Measurements from ENCODE around the gene OAS3.

DNA sequence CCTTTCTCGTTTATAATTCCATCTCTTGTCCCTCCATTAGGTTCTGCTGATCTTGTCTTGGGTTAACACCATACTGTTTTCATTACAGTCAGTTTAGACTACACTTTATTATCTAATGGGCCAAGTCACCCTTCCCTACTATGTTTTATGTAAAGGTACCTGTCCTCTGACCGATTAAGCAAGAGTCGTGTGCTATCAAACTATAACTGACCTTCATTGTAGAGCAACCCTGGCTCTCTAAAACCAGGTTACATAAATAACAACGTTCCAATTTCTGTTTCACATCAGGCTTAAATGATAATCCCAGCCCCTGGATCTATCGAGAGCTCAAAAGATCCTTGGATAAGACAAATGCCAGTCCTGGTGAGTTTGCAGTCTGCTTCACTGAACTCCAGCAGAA is 56.7 kb downstream of the OAS3 start:
- TF ChIP-seq POLR2A (IDR thresholded peaks at IDR 0.05; ENCODE audit: borderline replicate concordance, extremely low read depth, insufficient read depth, insufficient read length) = no peak
- TF ChIP-seq, protein P1, sequence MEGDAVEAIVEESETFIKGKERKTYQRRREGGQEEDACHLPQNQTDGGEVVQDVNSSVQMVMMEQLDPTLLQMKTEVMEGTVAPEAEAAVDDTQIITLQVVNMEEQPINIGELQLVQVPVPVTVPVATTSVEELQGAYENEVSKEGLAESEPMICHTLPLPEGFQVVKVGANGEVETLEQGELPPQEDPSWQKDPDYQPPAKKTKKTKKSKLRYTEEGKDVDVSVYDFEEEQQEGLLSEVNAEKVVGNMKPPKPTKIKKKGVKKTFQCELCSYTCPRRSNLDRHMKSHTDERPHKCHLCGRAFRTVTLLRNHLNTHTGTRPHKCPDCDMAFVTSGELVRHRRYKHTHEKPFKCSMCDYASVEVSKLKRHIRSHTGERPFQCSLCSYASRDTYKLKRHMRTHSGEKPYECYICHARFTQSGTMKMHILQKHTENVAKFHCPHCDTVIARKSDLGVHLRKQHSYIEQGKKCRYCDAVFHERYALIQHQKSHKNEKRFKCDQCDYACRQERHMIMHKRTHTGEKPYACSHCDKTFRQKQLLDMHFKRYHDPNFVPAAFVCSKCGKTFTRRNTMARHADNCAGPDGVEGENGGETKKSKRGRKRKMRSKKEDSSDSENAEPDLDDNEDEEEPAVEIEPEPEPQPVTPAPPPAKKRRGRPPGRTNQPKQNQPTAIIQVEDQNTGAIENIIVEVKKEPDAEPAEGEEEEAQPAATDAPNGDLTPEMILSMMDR (IDR thresholded peaks at IDR 0.05 in 2 of 3, conservative IDR thresholded peaks at IDR 0.05 in 1 of 3; ENCODE audit: borderline replicate concordance in 1 of 3, insufficient read depth in 1 of 3, low read depth in 2 of 3, low read length in 2 of 3) = no peak
- TF ChIP-seq SP1 (IDR thresholded peaks at IDR 0.05; ENCODE audit: low read depth) = no peak
- TF ChIP-seq EGR1 (IDR thresholded peaks at IDR 0.05; ENCODE audit: low read depth) = no peak
- no peak for TF ChIP-seq EZH2 (IDR thresholded peaks at IDR 0.05)
- TF ChIP-seq YY1 (IDR thresholded peaks at IDR 0.05; ENCODE audit: extremely low read depth, insufficient replicate concordance, low read depth, low read length) = no peak
- TF ChIP-seq, protein P2, sequence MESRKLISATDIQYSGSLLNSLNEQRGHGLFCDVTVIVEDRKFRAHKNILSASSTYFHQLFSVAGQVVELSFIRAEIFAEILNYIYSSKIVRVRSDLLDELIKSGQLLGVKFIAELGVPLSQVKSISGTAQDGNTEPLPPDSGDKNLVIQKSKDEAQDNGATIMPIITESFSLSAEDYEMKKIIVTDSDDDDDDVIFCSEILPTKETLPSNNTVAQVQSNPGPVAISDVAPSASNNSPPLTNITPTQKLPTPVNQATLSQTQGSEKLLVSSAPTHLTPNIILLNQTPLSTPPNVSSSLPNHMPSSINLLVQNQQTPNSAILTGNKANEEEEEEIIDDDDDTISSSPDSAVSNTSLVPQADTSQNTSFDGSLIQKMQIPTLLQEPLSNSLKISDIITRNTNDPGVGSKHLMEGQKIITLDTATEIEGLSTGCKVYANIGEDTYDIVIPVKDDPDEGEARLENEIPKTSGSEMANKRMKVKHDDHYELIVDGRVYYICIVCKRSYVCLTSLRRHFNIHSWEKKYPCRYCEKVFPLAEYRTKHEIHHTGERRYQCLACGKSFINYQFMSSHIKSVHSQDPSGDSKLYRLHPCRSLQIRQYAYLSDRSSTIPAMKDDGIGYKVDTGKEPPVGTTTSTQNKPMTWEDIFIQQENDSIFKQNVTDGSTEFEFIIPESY (IDR thresholded peaks at IDR 0.05; ENCODE audit: extremely low read depth, insufficient replicate concordance, low read length) = no peak
- TF ChIP-seq FOSL1 (IDR thresholded peaks at IDR 0.05; ENCODE audit: low read depth) = no peak
- TF ChIP-seq CEBPB (IDR thresholded peaks at IDR 0.05; ENCODE audit: low read depth) = no peak
- TF ChIP-seq, protein P3, sequence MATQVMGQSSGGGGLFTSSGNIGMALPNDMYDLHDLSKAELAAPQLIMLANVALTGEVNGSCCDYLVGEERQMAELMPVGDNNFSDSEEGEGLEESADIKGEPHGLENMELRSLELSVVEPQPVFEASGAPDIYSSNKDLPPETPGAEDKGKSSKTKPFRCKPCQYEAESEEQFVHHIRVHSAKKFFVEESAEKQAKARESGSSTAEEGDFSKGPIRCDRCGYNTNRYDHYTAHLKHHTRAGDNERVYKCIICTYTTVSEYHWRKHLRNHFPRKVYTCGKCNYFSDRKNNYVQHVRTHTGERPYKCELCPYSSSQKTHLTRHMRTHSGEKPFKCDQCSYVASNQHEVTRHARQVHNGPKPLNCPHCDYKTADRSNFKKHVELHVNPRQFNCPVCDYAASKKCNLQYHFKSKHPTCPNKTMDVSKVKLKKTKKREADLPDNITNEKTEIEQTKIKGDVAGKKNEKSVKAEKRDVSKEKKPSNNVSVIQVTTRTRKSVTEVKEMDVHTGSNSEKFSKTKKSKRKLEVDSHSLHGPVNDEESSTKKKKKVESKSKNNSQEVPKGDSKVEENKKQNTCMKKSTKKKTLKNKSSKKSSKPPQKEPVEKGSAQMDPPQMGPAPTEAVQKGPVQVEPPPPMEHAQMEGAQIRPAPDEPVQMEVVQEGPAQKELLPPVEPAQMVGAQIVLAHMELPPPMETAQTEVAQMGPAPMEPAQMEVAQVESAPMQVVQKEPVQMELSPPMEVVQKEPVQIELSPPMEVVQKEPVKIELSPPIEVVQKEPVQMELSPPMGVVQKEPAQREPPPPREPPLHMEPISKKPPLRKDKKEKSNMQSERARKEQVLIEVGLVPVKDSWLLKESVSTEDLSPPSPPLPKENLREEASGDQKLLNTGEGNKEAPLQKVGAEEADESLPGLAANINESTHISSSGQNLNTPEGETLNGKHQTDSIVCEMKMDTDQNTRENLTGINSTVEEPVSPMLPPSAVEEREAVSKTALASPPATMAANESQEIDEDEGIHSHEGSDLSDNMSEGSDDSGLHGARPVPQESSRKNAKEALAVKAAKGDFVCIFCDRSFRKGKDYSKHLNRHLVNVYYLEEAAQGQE (IDR thresholded peaks at IDR 0.05; ENCODE audit: low read depth) = no peak
- TF ChIP-seq, protein P4, sequence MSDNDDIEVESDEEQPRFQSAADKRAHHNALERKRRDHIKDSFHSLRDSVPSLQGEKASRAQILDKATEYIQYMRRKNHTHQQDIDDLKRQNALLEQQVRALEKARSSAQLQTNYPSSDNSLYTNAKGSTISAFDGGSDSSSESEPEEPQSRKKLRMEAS (IDR thresholded peaks at IDR 0.05) = no peak
